ENCODE results near the gene LRMDA.

Gene LRMDA

DNA sequence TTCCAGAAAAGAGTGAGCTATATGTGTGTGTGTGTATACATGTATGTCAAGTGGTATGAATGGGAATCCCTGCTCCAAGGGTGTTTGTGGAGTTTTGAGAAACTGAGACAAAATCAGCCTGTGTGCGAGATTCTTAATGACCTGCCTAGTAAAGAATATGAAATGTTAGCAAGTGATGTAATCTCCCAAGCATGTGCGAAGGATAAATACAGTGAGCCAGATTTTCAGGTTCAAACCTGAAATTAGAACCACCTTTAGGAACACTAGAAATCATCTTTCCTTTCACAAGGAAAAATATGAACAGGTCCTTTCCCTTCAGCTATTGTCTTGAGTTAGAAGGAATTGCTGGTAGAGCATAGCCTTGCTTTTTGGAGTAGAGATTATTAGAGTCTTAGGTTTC is 457.6 kb downstream of the LRMDA start:
- no peak for DNase-seq

DNA sequence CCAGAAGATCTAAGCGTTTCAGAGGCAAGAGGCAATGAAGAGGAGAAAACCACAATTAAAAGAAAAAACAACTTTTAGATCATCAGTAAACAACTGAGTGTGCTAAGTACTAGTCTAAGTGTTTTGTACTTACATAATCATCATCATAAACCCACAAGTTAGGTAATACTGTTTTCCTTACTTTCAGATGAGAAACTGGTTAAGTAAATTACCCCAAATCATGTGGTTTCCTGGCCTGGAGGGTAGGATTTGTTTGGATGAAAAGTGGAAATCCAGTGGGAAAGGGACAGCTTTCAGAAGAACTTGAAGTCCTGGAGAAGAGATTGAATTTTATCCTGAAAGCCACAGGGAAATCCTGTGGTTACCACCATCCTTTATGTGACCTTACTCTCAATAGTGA is 463.3 kb downstream of the LRMDA start:
- DNase-seq = no peak

- DNase-seq = no peak
Observed at GRCh38 chr10:75895259-75895658, 463.8 kb downstream of the LRMDA start.

DNA sequence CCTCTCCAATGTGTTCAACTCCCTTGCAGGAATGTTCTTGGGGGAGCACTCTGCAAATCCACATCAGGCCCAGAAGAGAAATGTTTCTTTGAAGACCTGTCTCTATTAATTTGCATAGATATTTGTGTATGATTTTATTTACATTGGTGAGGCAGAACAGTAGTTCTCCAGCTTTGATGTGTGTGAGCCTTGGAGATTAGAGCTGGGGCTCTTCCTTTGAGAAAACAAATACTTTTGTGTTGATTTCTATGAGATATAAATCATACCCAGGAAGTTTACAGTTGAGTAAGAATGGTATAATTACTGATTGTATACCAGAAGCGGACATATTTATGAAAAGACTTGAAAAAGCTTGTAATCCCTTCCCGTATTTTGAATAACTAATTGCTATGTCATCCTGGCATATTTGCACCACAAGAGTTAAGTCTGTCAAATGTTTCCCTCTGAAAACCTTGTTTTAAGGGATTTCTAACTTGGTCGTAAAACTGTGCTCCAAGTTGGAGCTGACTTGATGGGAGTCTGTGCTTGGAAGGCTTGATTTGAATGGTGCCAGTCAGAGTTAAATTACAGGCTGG is 468.5 kb downstream of the LRMDA start:
- no peak for DNase-seq

DNA sequence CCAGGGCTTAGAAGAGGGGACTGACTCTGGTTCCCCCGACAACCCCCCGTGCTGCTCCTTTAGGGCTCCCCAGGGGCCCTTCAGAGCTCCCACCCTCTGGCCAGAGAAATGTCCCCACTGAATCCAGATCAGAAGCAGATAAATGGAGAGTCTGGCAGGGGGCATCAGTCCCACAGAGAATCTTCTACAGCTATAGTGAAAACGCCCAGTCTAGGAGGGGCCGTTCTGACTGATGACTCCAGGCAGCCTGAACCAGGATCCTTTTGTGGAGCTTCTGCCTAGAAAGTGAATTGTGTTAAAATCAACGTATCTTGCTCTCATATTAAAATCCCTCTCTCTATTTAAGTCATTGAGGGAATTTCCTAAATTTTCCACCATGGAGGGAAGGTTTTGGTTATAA is 471.4 kb downstream of the LRMDA start:
- no peak for DNase-seq

GRCh38 chr10:75904499-75905283 is 473.3 kb downstream of the LRMDA start:
- no peak for DNase-seq

DNA sequence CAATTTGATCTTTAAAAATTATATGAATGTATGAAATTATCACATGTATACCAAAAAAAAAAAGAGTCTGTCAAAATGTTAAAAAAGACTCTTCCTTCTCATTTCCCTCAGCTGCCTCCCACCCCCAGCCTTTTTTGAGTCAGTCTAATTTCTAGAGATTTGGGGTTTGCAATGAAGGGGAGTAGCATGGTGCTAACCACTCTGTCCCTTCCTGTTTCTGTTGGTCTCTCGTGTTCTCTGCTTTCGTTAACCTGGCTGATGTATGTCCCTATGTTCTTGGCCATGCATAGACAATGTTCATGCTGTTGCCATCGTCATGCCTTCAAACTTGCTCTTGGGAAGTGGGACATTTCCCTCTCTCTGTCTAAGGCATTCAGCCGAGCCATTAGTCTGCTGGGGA is 474.1 kb downstream of the LRMDA start:
- no peak for DNase-seq

GRCh38 chr10:75910032-75910431 is 478.6 kb downstream of the LRMDA start:
- DNase-seq = no peak

GRCh38 chr10:75911426-75911825 is 480.0 kb downstream of the LRMDA start:
- no peak for DNase-seq

GRCh38 chr10:75916906-75917305 is 485.5 kb downstream of the LRMDA start:
- DNase-seq = no peak

DNA sequence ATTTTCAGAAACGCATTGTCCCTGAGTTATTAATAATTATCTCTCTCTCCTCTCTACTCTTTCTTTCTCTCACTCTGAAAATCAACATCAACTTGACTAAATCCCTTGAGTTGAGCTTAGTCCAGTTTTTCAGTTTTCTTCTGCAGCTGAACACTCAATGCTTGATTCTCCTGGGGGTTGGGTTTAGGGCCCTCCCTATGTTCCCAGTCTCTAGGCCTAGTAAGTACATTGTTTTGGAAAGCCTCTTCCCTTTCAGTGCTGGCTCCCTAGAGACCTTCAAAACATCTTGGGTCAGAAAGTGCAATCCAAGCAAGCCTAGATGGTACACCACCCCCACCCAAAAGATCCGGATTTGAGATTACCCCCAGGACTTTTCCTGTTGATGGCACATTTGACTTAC is 488.5 kb downstream of the LRMDA start:
- DNase-seq = no peak

- DNase-seq = no peak
Observed at GRCh38 chr10:75922435-75922834, 491.0 kb downstream of the LRMDA start.

- no peak for DNase-seq
Observed at GRCh38 chr10:75924309-75924902, 493.0 kb downstream of the LRMDA start.

- DNase-seq = no peak
Observed at GRCh38 chr10:75925999-75926398, 494.6 kb downstream of the LRMDA start.

GRCh38 chr10:75926763-75927162 is 495.3 kb downstream of the LRMDA start:
- DNase-seq = no peak

DNA sequence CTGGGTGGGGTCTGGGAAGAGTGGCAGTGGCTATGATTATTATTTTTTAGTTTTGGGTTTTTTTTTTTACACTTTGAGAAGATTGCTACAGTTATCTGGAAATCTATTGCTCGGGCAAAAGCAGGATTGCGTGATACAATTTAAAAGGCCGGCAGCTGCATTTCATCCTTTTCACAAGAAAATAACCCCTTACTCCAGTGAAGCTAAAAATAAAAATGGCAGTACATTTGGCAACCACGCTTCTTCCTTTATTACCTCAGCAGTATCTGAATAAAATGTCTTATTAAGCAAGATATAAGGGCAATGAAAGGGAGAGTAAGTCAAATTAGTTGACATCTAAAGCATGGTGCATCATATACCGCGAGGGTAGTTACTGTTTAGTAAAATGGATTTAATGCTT is 496.8 kb downstream of the LRMDA start:
- no peak for DNase-seq

GRCh38 chr10:75929630-75930161 is 498.3 kb downstream of the LRMDA start:
- DNase-seq = no peak

GRCh38 chr10:75932921-75933320 is 501.5 kb downstream of the LRMDA start:
- no peak for DNase-seq

DNA sequence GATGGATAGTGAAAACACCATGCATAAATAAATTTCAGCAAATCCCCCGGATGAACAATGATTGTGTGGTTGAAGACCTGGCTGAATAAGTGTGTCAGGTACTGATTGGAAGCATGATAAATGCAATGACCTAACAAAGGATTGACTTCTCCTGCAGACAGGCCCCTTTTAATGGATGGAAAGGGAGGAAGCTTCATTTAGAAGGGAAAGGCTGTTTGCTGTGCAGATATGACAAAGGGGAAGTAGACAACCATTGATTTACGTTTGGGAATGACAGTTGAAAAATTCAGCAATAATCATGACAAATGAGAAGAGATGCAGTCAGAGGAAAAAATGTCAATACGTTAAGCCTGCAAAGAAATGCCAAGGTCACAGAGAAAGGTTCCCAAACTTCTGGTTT is 503.8 kb downstream of the LRMDA start:
- no peak for DNase-seq

DNA sequence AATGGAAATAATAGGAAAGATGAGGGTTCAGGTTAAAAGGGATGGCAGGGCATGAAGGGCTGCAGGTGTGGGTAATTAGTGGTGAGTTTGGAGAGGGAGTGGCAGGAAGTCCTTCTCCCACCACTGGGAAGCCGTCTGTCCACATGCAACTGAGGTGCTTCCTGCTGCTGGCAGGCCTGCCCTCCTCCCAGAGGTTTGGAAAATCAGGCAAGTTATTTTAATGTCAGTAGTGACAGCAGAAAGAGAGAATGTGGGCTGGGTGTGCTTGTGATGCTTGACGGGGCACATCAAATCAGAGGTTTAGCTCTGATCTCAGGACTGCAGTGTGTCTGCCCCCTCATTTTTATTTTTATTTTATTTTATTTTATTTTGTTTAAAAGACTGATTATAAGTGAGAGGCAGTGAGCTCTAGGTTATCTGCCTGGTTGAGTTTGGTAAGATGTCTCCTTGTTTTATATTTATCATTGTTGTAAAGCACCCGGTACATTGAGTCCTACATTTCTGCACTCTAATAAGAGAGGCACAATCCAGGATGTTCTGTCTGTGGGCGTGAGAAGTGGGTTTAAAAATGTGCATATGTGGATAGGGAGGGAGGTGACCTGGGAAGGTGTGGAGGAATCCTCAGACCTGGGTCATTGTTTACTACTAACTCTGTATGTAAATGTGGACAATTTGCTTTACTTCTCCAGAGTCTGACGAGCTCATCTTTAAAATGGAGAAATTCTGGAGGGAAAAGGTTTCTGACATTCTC is 504.4 kb downstream of the LRMDA start:
- no peak for DNase-seq

GRCh38 chr10:75936841-75937240 is 505.4 kb downstream of the LRMDA start:
- no peak for DNase-seq

GRCh38 chr10:75937823-75938222 is 506.4 kb downstream of the LRMDA start:
- DNase-seq = no peak

DNA sequence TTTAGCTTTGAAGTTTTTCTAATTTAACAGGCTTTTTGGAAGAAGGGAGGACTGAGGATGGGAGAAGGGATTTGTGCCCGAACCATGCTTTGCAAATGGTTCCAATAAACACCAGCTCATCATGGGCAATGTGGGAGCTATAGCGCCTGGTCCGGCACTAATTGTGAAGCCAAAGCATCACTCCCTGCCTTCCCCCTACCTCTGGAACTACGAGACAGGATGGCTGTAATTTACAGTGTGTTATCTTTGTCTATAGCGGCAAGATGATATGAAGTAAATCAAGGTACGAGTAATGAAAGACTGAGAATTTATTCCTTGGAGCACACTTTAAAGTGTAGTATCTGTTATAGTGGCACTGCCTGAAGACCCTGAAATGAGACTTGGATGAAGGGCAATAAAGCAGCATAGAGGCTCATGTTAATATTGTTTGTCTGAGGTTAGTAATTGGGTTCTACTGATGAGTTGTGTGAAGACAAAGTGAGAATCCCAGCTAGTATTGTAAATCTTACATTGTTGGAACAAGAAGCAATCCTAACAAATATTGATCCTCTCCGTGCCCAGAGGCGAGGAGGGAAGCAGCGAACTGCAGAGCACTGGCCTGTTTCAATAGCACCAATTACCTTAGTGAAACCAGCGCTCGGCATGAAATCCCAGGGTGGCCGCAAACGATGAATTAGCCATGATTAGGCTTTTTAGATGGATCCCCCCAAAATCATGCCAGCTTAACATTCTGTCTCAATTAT is 507.1 kb downstream of the LRMDA start:
- no peak for DNase-seq
